ENCODE measurements around the gene IBA57. TPM values are rescaled to one million over a fixed set of nuclear protein-coding genes. Genes with fewer than 3 reads are reported as not detected.

IBA57 gene
- total and polyA plus RNA-seq, 2 of the 8 experiments (the other 6 are each of a cell fraction or from before 2014, with no cell fraction given): 2.6 to 5.9 TPM

DNA sequence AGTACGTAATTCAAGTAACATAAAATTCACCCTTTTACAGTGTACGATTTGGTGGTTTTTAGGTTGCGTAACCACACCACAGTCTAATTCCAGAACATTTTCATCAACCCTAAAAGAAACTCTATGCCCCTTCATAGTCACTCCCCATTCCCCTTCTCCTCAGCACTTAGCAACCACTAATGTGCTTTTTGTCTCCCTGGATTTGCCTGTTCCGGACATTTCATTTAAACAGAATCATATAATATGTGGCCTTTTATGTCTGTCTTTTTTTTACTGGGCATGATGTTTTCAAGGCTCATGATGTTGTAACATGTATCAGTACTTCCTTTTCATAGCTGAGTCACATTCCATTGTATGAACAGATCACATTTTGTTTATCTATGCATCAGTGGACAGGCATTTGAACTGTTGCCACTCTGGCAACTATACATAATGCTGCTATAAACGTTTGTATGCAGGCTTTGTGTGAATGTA is 63.0 kb downstream of the IBA57 start:
- Histone ChIP-seq H3K56ac (replicated peaks; ENCODE audit: insufficient read length, low read depth, low read length) (no peak overlapping the region), H3K4me2 (ENCODE audit: insufficient read depth in 1 of 2, low read depth in 2 of 2, low read length in 2 of 2) (no peak overlapping the region), H4K5ac (ENCODE audit: insufficient read length, low read depth, low read length) (no peak overlapping the region), H2AFZ (ENCODE audit: low read length) (no peak overlapping the region), H3K4me1 (replicated peaks in 1 of 4; ENCODE audit: control insufficient read depth in 3 of 4, insufficient read depth in 4 of 4, low read length in 3 of 4) (no peaks in the 10 kb centered on the region), H2BK12ac (ENCODE audit: low read depth, low read length) (no peak overlapping the region), H3K4me3 (ENCODE audit: extremely low read depth in 1 of 4, insufficient read depth in 2 of 4, low read depth in 3 of 4, low read length in 4 of 4) (no peak overlapping the region), H3K27me3 (replicated peaks in 1 of 4; ENCODE audit: control insufficient read depth in 3 of 4, extremely low read depth in 1 of 4, insufficient read depth in 3 of 4, low read length in 3 of 4) (no peaks in the 10 kb centered on the region), H3K14ac (ENCODE audit: insufficient read length) (no peak overlapping the region), H3K18ac (ENCODE audit: extremely low read depth, low read length) (no peak overlapping the region), H2BK20ac (ENCODE audit: low read length) (no peak overlapping the region), H4K20me1 (replicated peaks in 1 of 2; ENCODE audit: control insufficient read depth in 1 of 2, insufficient read depth in 2 of 2, low read length in 2 of 2) (peaks cover 0 to 7% of the 10 kb centered on the region in 2 experiments), H3K4ac (replicated peaks; ENCODE audit: insufficient read length, low read depth, low read length) (no peak overlapping the region), H2BK5ac (ENCODE audit: low read depth, low read length) (no peak overlapping the region), H2BK120ac (replicated peaks; ENCODE audit: low read depth, low read length) (no peak overlapping the region), H3K79me1 (ENCODE audit: low read depth, low read length) (peaks cover 6% of the 10 kb centered on the region), H3K9me3 (ENCODE audit: insufficient read depth in 2 of 2, low read depth in 1 of 2, low read length in 1 of 2) (peaks cover 0 to 3% of the 10 kb centered on the region in 2 experiments; a peak in 1 of 4 replicates), H3K79me2 (ENCODE audit: control insufficient read depth in 1 of 2, insufficient read depth in 2 of 2, low read length in 2 of 2) (no peaks in the 10 kb centered on the region; a peak in 1 of 4 replicates), H3K23ac (ENCODE audit: insufficient read length) (no peak overlapping the region), H3K9ac (replicated peaks in 1 of 4; ENCODE audit: extremely low read depth in 1 of 4, low read depth in 3 of 4, low read length in 3 of 4) (no peak overlapping the region), H3K36me3 (ENCODE audit: control insufficient read depth in 2 of 4, insufficient read depth in 4 of 4, low read length in 3 of 4) (peaks cover 13 to 36% (median 22%) of the 10 kb centered on the region in 4 experiments), H4K91ac (replicated peaks; ENCODE audit: insufficient read length, low read length) (no peak overlapping the region), H3K27ac (ENCODE audit: low read depth, low read length) (no peak overlapping the region), H2AK5ac (ENCODE audit: low read depth, low read length) (no peak overlapping the region), H3K23me2 (ENCODE audit: low read depth, low read length) (no peaks in the 10 kb centered on the region), H4K8ac (ENCODE audit: extremely low read depth, insufficient read depth, low read length) (no peak overlapping the region), H2BK15ac (ENCODE audit: low read length) (no peak overlapping the region)
- CTCF ChIA-PET (ENCODE audit: partially characterized antibody): interaction anchor here (0.7 kb wide), 1 partner anchor 8 kb away, joined by 3 read pairs; no protein-coding TSS in a partner anchor
- DNase-seq (ENCODE audit: low read depth in 1 of 2, low spot score in 2 of 2) (no peak), FAIRE-seq (no peak)
- POLR2A ChIA-PET (ENCODE audit: partially characterized antibody): no interaction called here
- WGBS, 2 experiments (ENCODE audit: extremely low coverage in 1 of 2, insufficient coverage in 1 of 2, insufficient read length in 1 of 2, insufficient replicate concordance in 2 of 2, low coverage in 1 of 2, low lambda C conversion rate in 2 of 2, missing lambda C conversion rate in 1 of 2): 91% methylated on average over 5 of the region's 5 CpGs; no CpG with 5 or more reads in 1 of the 2 experiments
- TF ChIP-seq BACH1 (IDR thresholded peaks at IDR 0.05; ENCODE audit: low read length): no peak
- TF ChIP-seq SP1 (IDR thresholded peaks at IDR 0.05; ENCODE audit: low read depth, low read length): no peak
- no peak for TF ChIP-seq CREB1 (IDR thresholded peaks at IDR 0.05)
- no peak for TF ChIP-seq ATF2 (IDR thresholded peaks at IDR 0.05; ENCODE audit: low read length)
- TF ChIP-seq POLR2AphosphoS5 (IDR thresholded peaks at IDR 0.05; ENCODE audit: low read depth, low read length): no peak
- no peak for TF ChIP-seq PHF8 (conservative IDR thresholded peaks at IDR 0.05; ENCODE audit: low read depth, low read length)
- TF ChIP-seq EZH2 (IDR thresholded peaks at IDR 0.05; ENCODE audit: low read depth, low read length, severe bottlenecking): no peak
- no peak for TF ChIP-seq TCF12 (IDR thresholded peaks at IDR 0.05; ENCODE audit: low read depth, low read length)
